Measurements from ENCODE around the gene FMNL2.

Gene FMNL2

GRCh38 chr2:152488075-152488474 is 153.1 kb downstream of the FMNL2 start:
- H3K36me3 Mint-ChIP-seq = no peaks in the 10 kb centered on the region
- no peak overlapping the region for H3K27ac Mint-ChIP-seq
- H3K9me3 Mint-ChIP-seq = no peaks in the 10 kb centered on the region
- ATAC-seq (replicated peaks) (no peak), DNase-seq (no peak)
- H3K4me1 Mint-ChIP-seq = peaks cover 0 to 22% of the 10 kb centered on the region in 2 donors
- H3K4me3 Mint-ChIP-seq = no peak overlapping the region
- peaks cover 0 to under 1% of the 10 kb centered on the region in 2 donors for H3K27me3 Mint-ChIP-seq

- peaks cover 0 to 3% of the 10 kb centered on the region in 2 donors for H3K27me3 Mint-ChIP-seq
- no peaks in the 10 kb centered on the region for H3K9me3 Mint-ChIP-seq
- no peak for ATAC-seq (replicated peaks)
- no peak overlapping the region for H3K27ac Mint-ChIP-seq
- no peak for DNase-seq
- no peaks in the 10 kb centered on the region for H3K36me3 Mint-ChIP-seq
- H3K4me3 Mint-ChIP-seq = no peak overlapping the region
- peaks cover 2 to 22% of the 10 kb centered on the region in 2 donors for H3K4me1 Mint-ChIP-seq
These were observed 154.4 kb downstream of the FMNL2 start for GRCh38 chr2:152489364-152489763.

GRCh38 chr2:152490686-152491455 is 155.9 kb downstream of the FMNL2 start:
- Mint-ChIP-seq H3K4me3 (no peak overlapping the region), H3K9me3 (no peaks in the 10 kb centered on the region), H3K36me3 (no peaks in the 10 kb centered on the region), H3K27ac (no peak overlapping the region), H3K4me1 (peaks cover 2 to 22% of the 10 kb centered on the region in 2 donors), H3K27me3 (peaks cover 0 to 3% of the 10 kb centered on the region in 2 donors)
- DNase-seq (no peak), ATAC-seq (replicated peaks) (no peak)

- H3K27ac Mint-ChIP-seq = no peak overlapping the region
- H3K9me3 Mint-ChIP-seq = no peaks in the 10 kb centered on the region
- peaks cover 2 to 16% of the 10 kb centered on the region in 2 donors for H3K4me1 Mint-ChIP-seq
- DNase-seq (no peak), ATAC-seq (replicated peaks) (no peak)
- peaks cover 0 to 3% of the 10 kb centered on the region in 2 donors for H3K27me3 Mint-ChIP-seq
- no peaks in the 10 kb centered on the region for H3K36me3 Mint-ChIP-seq
- no peak overlapping the region for H3K4me3 Mint-ChIP-seq
These were observed 157.2 kb downstream of the FMNL2 start for GRCh38 chr2:152492131-152492530.

GRCh38 chr2:152492911-152493310 is 157.9 kb downstream of the FMNL2 start:
- no peak for ATAC-seq (replicated peaks)
- DNase-seq = no peak
- no peaks in the 10 kb centered on the region for H3K9me3 Mint-ChIP-seq
- no peak overlapping the region for H3K4me3 Mint-ChIP-seq
- H3K36me3 Mint-ChIP-seq = no peaks in the 10 kb centered on the region
- H3K27me3 Mint-ChIP-seq = peaks cover 0 to 3% of the 10 kb centered on the region in 2 donors
- H3K4me1 Mint-ChIP-seq = peaks cover 2 to 24% of the 10 kb centered on the region in 2 donors
- no peak overlapping the region for H3K27ac Mint-ChIP-seq

- DNase-seq = no peak
- H3K4me3 Mint-ChIP-seq = no peak overlapping the region
- no peaks in the 10 kb centered on the region for H3K36me3 Mint-ChIP-seq
- no peak overlapping the region for H3K27ac Mint-ChIP-seq
- peaks cover 0 to 3% of the 10 kb centered on the region in 2 donors for H3K27me3 Mint-ChIP-seq
- no peak for ATAC-seq (replicated peaks)
- H3K4me1 Mint-ChIP-seq = peaks cover 2 to 24% of the 10 kb centered on the region in 2 donors
- H3K9me3 Mint-ChIP-seq = no peaks in the 10 kb centered on the region
These were observed 158.4 kb downstream of the FMNL2 start for GRCh38 chr2:152493417-152493816.

- no peak overlapping the region for H3K4me3 Mint-ChIP-seq
- no peaks in the 10 kb centered on the region for H3K9me3 Mint-ChIP-seq
- peaks cover 2 to 24% of the 10 kb centered on the region in 2 donors for H3K4me1 Mint-ChIP-seq
- no peak overlapping the region for H3K27ac Mint-ChIP-seq
- no peak for DNase-seq
- ATAC-seq (replicated peaks) = no peak
- no peaks in the 10 kb centered on the region for H3K36me3 Mint-ChIP-seq
- peaks cover 0 to 3% of the 10 kb centered on the region in 2 donors for H3K27me3 Mint-ChIP-seq
These were observed 159.1 kb downstream of the FMNL2 start for GRCh38 chr2:152493945-152494528.

- DNase-seq (no peak), ATAC-seq (replicated peaks) (no peak)
- Mint-ChIP-seq H3K36me3 (no peaks in the 10 kb centered on the region), H3K27me3 (peaks cover 0 to 3% of the 10 kb centered on the region in 2 donors), H3K4me1 (peaks cover 2 to 15% of the 10 kb centered on the region in 2 donors), H3K9me3 (no peaks in the 10 kb centered on the region), H3K4me3 (no peak overlapping the region), H3K27ac (no peak overlapping the region)
These were observed 161.4 kb downstream of the FMNL2 start for GRCh38 chr2:152496371-152496770.

GRCh38 chr2:152497481-152498052 is 162.6 kb downstream of the FMNL2 start:
- ATAC-seq (replicated peaks) = peak; percentile 50 to 54
- peaks cover 0 to 4% of the 10 kb centered on the region in 2 donors for H3K27me3 Mint-ChIP-seq
- DNase-seq = no peak
- H3K4me3 Mint-ChIP-seq = no peak overlapping the region
- H3K36me3 Mint-ChIP-seq = no peaks in the 10 kb centered on the region
- peaks cover 2 to 8% of the 10 kb centered on the region in 2 donors for H3K4me1 Mint-ChIP-seq
- H3K27ac Mint-ChIP-seq = no peak overlapping the region
- H3K9me3 Mint-ChIP-seq = no peaks in the 10 kb centered on the region

GRCh38 chr2:152499331-152499816 is 164.4 kb downstream of the FMNL2 start:
- Mint-ChIP-seq H3K9me3 (no peaks in the 10 kb centered on the region), H3K27ac (no peak overlapping the region), H3K4me3 (no peak overlapping the region), H3K4me1 (peaks cover 0 to 8% of the 10 kb centered on the region in 2 donors), H3K36me3 (no peaks in the 10 kb centered on the region), H3K27me3 (peaks cover 0 to 5% of the 10 kb centered on the region in 2 donors)
- DNase-seq (no peak), ATAC-seq (replicated peaks) (no peak)

- Mint-ChIP-seq H3K36me3 (no peaks in the 10 kb centered on the region), H3K9me3 (no peaks in the 10 kb centered on the region), H3K4me1 (peaks cover 0 to 8% of the 10 kb centered on the region in 2 donors), H3K27ac (no peak overlapping the region), H3K4me3 (no peak overlapping the region), H3K27me3 (peaks cover 0 to 5% of the 10 kb centered on the region in 2 donors)
- DNase-seq (no peak), ATAC-seq (replicated peaks) (peak in 1 of 2 donors; percentile 61)
These were observed 165.1 kb downstream of the FMNL2 start for GRCh38 chr2:152499896-152500735.

GRCh38 chr2:152500772-152501171 is 165.8 kb downstream of the FMNL2 start:
- ATAC-seq (replicated peaks) (no peak), DNase-seq (no peak)
- H3K36me3 Mint-ChIP-seq = no peaks in the 10 kb centered on the region
- H3K9me3 Mint-ChIP-seq = no peaks in the 10 kb centered on the region
- no peak overlapping the region for H3K27ac Mint-ChIP-seq
- H3K27me3 Mint-ChIP-seq = peaks cover 0 to 5% of the 10 kb centered on the region in 2 donors
- no peak overlapping the region for H3K4me3 Mint-ChIP-seq
- peaks cover 0 to 8% of the 10 kb centered on the region in 2 donors for H3K4me1 Mint-ChIP-seq

GRCh38 chr2:152501666-152502065 is 166.7 kb downstream of the FMNL2 start:
- no peaks in the 10 kb centered on the region for H3K9me3 Mint-ChIP-seq
- DNase-seq (no peak), ATAC-seq (replicated peaks) (no peak)
- H3K4me3 Mint-ChIP-seq = no peak overlapping the region
- no peak overlapping the region for H3K27ac Mint-ChIP-seq
- H3K36me3 Mint-ChIP-seq = no peaks in the 10 kb centered on the region
- H3K4me1 Mint-ChIP-seq = peaks cover 0 to 8% of the 10 kb centered on the region in 2 donors
- peaks cover 0 to 5% of the 10 kb centered on the region in 2 donors for H3K27me3 Mint-ChIP-seq

GRCh38 chr2:152504618-152505017 is 169.6 kb downstream of the FMNL2 start:
- DNase-seq = no peak
- ATAC-seq (replicated peaks) = no peak
- no peaks in the 10 kb centered on the region for H3K4me1 Mint-ChIP-seq
- H3K36me3 Mint-ChIP-seq = no peaks in the 10 kb centered on the region
- no peak overlapping the region for H3K27ac Mint-ChIP-seq
- H3K9me3 Mint-ChIP-seq = no peaks in the 10 kb centered on the region
- H3K4me3 Mint-ChIP-seq = no peak overlapping the region
- H3K27me3 Mint-ChIP-seq = peaks cover 0 to 5% of the 10 kb centered on the region in 2 donors
